AG09309 (cell line): ENCODE measurements around the gene SAMD8.
"Not testable (repeated sequence)": the region's sequence is repeated elsewhere in the genome, so short reads cannot be mapped to it uniquely, and the experiment has no call there.

Source experiments
- DNase-seq: peaks from one replicate; pipeline ENCODE4 v3.0.0-alpha.2; 2010; ENCODE audit warnings: low read depth
- H3K4me3 ChIP-seq: 2 replicates; pipeline ENCODE4 v1.5.1; 2011; ENCODE audit warnings: mild to moderate bottlenecking, low read depth, low read length, moderate library complexity; ENCODE audit not compliant: control insufficient read depth
- TF ChIP-seq, protein P1 (sequence below): IDR thresholded peaks from 2 replicates; pipeline ENCODE4 v1.5.1; 2011; ENCODE audit warnings: mild to moderate bottlenecking, low read depth, low read length, inconsistent platforms; ENCODE audit not compliant: insufficient read depth, control insufficient read depth; ENCODE audit errors: missing control alignments

The SAMD8 gene

DNA sequence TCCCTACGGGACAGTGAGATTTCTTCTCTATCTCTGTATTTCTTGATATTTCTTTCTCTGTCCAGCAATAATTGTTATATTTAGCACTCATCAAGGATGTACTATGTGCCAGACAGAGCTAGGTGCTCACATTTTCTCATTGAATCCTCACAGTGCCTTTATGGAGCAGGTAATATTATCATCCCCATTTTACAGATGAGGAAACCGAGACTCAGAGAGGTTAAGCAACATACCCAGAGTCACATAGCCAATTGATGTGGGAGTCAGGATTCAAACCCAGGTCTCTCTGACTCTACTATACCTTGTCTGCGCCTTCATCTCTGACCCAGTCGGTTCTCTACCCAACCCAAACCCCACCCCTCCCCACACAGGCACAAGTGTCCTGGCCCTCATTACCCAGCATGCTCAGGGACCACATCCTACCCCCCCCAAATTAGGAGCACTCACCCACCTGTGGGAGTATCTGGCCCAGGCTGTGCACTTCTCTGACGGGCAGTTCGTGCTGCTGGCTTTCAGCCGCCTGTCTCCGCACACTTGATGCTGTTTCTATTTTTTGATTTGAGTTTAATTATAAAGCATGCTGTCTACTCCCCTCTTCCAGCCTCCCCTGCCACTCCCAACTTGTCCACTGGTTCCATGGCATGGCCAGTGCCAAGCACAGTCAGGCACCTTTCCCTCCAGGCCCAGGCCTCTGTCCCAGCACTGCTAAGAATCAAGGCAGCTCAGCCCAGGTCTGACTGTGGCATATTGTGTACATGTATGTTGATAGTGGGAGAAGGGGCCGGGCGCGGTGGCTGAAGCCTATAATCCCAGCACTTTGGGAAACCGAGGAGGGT is 9.8 kb upstream of the SAMD8 start:
- no peak overlapping the region for H3K4me3 ChIP-seq
- DNase-seq: no peak
- TF ChIP-seq, protein P1, sequence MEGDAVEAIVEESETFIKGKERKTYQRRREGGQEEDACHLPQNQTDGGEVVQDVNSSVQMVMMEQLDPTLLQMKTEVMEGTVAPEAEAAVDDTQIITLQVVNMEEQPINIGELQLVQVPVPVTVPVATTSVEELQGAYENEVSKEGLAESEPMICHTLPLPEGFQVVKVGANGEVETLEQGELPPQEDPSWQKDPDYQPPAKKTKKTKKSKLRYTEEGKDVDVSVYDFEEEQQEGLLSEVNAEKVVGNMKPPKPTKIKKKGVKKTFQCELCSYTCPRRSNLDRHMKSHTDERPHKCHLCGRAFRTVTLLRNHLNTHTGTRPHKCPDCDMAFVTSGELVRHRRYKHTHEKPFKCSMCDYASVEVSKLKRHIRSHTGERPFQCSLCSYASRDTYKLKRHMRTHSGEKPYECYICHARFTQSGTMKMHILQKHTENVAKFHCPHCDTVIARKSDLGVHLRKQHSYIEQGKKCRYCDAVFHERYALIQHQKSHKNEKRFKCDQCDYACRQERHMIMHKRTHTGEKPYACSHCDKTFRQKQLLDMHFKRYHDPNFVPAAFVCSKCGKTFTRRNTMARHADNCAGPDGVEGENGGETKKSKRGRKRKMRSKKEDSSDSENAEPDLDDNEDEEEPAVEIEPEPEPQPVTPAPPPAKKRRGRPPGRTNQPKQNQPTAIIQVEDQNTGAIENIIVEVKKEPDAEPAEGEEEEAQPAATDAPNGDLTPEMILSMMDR: no peak

DNA sequence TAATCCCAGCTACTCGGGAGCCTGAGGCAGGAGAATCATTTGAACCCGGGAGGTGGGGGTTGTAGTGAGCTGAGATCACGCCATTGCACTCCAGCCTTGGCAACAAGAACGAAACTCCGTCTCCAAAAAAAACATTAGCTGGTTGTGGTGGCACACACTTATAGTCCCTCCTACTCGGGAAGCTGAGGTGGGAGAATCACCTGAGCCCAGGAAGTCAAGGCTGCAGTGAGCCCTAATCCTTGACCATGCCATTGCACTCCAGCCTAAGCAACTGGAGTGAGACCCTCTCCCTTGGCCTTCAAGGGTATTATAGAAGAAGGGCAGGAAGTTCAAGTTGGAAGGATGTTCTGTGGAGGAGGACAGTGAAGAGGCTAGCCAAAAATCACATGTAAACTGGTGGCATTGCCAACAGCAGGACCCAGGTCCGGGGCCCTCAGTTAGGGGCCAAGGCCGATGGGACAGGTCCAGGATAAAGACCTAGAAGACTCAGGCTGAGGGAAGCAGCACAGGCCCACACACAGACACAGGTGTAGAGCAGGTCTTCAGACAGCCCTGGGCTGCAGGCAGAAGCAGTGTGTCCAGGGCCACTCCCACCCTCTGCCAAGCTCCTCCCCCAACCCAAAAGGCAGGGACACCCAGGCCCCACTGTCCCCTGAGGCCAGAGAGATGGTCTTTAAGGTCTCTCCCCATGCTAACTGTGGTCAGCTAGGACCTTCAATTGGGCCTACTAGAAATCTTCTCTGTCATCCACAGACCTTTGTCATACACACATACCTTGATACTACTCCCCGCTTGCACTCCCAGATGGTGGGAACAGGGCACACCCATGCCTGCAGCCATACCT is 8.4 kb upstream of the SAMD8 start:
- TF ChIP-seq, protein P1: no peak
- DNase-seq: no peak
- no peak overlapping the region for H3K4me3 ChIP-seq

DNA sequence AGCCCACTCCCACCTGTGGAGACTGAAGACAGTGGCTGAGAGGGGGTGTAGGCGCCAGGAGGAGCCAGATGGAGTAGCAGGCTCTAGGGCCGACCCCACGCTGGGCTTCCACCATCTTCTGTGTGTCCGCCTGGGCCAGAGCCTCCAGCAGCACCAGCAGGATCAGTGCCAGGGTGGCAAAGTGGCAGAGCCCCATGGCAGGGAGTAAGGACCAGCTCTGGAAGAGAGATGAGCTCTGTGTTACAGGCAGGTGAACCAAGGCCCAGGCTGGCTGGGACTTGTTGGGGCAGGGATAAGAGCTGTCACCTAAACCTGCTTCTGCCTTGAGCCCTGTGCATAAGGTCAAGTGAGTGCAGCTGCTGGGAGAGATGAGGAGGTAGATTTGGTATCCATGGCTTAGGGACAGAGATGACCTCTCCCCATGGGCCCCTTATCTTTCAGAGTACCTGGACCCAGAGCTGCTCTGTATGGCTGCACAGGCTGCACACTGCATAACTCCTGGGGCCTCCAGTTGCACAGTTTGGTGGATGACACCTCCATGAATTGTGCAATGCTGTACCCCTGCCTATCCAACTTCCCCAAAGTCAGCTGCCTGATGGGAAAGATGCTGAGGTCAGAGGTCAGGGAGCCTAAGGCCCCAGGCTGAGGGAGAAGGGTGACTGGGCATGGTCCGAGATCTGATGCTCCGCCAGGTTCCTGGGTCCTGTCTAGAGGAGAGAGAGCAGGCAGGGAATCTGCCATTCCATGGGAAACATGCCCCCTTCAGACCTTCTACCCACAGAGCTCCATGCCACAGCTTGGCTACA is 7.4 kb upstream of the SAMD8 start:
- no peak for DNase-seq
- H3K4me3 ChIP-seq: no peak overlapping the region
- TF ChIP-seq, protein P1: no peak

DNA sequence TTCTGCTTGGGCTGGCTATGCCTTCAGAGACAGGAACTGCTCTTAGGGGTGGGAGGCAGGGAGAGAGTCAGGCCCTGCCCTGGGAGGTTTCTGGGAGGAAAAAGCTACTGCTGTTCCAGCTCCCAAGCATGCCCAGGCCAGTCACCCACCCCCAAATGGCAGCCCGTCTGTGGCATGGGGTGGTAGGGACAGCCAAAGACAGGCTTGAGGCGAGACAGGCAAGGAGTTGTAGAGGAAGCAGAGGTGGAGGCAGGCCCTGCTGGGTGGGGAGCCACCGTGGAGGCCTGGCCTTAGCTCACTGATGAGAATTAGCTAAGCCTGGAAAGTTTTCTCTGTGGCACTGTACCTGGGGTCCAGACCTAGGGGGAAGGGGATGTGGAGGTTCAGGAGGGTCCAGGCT is 6.6 kb upstream of the SAMD8 start:
- no peak for DNase-seq
- TF ChIP-seq, protein P1: no peak
- no peak overlapping the region for H3K4me3 ChIP-seq

DNA sequence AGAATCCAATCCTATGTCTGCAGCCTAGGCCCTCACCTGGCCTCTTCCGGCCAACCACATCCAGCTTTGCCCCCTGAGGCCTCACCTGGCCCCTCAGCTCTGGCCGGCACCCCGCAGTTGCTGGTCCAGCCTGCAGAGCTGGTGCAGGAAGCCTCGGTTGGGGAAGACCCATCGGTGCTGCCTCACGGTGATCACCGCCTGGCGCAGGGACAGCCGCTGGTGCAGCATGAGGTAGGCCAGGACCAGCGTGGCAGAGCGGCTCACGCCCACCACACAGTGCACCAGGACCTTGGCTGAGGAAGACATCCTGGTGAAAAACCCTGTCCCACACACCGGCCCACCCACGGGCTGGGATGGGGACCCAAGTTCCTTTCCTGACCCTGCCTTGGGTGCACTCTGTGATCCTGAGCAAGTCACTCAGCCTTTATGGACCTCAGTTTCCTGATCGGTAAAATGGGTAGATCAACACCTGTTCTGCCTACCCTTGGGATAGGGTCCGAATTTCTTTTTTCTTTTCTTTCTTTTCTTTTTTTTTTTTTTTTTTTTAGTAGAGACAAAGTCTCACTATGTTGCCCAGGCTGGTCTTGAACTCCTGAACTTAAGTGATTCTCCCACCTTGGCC is 5.8 kb upstream of the SAMD8 start:
- no peak overlapping the region for H3K4me3 ChIP-seq
- TF ChIP-seq, protein P1: no peak
- no peak for DNase-seq

DNA sequence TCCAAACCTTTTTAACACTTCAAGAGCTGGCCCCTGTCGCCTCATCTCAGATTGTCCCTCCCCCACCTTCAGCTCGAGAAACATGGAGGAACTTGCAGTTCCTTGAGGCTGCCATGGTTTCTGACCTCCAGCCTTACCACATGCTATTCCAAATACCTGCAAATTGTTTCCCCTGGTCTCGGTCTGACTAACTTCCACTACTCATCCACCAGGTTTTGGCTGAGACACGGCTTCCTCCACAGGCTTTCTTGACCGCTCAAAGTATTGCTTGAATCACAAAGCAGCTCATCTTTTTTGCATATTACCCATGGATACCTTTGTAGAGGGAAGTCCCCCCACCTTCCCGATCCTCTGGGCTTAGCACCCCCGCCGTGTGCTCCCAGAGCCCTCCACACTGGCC is 5.2 kb upstream of the SAMD8 start:
- TF ChIP-seq, protein P1: no peak
- DNase-seq: no peak
- H3K4me3 ChIP-seq: no peak overlapping the region

DNA sequence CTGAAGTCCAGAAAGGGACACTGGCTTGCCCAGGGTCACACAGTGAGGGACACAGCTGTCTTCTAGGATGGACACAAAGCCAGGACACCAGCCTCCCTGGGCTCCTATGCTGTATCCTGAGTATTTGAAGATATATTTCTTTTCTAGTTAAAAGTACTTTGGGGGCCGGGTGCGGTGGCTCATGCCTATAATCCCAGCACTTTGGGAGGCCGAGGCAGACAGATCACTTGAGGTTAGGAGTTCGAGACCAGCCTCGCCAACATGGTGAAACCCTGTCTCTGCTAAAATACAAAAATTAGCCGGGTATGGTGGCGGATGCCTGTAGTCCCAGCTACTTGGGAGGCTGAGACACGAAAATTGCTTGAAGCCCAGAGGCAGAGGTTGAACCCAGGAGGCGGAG is 4.6 kb upstream of the SAMD8 start:
- not testable (repeated sequence) for H3K4me3 ChIP-seq, DNase-seq
